ENCODE results near the gene CMIP.

CMIP gene

DNA sequence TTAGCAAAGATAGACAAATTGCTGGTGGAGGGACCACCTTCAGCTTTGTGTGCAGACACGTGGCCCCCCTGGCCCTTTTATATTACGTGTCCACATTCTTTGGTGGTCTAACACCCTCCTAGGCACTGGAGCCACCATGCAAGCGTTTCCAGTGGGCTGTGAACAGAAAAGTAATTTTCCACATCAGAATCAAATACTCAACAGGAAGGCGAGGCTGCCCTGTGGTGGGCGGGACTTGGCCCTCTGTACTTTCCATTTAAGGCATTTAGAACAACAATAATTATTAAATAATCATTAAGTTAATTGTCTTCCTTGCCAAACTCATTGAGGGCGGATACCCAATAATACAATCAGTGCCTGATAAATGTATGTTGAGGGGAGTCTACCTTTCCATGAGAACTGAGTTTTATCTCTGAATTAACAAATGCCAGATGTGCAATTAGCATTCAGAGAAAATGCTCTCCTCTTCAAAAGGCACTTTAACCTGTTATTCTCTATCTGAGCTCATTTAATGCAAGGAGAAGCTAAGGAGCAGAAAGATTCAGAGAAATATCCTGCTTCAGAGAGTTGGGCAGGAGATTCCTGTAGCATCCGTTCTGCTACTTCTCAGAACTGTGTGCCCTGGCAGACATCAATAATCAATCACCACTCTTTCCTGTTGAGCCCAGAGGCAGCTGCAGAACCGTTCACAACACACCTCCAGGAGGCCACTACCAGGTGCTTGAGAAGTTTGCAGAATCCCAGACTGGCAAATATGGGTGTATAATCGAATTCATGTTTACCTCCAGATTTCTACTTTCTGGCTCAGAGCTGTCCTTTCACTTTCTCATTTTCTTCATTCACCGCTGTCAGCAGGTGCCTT, 109.4 kb downstream of the CMIP start:
- DNase-seq, result no peak

DNA sequence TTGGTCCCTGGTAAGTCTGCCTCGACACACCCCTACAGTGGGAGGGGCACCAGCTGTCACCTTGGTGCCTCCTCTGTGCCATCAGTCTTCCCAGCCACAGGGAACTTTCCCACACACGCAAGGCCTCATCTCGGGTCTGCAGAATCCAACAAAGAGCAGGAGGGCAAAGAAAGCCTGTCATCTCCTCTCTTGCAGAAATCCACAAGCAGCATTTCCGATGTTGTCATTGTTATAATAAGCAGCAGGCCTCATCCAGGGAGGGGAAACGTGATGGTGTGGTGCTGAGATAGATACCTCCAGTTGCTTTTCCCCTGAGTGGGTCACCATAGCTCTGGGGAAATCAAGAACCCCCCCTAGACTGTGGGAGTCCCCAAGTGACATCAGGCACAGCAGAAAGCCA, 110.4 kb downstream of the CMIP start:
- DNase-seq, result no peak

DNA sequence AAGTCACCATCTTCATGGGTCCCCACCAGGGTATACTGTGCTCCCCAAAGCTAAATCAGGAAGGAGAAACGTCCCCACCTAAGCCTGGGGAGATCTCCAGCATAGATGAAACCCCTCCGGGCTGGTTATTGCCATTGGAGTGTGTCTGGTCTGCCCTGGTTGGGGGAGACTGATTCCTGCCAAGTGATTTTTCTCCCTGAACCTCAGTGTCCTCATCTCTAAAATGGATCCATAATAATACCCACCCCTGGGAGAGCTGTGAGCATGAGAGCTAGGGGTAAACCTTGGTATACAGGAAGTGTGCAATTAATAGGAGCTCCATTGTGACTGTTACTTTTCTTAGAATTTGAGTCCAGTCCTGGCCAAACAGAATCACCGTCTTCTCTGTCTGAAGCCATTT, 111.1 kb downstream of the CMIP start:
- no peak for DNase-seq

DNA sequence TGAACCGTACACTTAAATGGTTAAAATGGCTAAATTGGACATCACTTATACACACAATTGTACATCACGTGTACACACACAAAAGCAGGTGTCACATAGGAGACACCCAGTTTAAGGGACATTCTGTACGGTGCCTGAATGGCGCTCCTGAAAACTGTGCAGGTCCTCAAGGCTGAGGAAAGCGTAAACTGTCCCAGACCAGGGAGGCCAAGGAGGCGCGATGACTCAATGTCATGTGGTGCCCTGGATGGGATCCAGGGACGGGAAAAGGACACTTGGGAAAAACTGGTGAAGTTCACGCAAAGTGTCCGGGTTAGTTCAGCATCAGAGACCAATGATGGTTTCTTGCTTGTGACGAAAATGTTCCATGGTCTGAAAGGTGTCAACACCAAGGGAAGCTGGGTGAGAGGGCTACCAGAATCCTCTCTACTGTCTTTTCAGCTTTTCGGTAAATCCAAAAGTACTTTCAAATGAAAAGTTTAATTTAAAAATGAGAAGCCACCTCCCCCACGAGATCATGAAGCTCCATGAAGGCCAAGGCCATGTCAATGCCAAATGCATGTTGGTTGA, 112.2 kb downstream of the CMIP start:
- no peak for DNase-seq

DNA sequence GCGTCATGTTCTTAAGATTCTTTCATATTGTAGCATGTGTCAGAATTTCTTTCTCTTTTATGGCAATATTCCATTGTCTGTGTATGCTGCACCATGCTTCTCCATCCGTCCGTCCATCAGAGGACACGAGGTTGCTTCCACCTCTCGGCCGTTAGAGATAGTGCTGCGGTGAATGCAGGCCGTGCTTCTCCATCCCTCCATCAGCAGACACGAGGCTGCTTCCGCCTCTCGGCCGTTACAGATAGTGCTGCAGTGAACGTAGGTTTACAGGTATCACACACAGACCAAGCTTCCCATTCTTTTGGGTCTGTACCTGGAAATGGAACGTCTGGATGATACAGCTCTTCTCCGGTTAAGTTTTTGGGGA, 113.5 kb downstream of the CMIP start:
- no peak for DNase-seq

DNA sequence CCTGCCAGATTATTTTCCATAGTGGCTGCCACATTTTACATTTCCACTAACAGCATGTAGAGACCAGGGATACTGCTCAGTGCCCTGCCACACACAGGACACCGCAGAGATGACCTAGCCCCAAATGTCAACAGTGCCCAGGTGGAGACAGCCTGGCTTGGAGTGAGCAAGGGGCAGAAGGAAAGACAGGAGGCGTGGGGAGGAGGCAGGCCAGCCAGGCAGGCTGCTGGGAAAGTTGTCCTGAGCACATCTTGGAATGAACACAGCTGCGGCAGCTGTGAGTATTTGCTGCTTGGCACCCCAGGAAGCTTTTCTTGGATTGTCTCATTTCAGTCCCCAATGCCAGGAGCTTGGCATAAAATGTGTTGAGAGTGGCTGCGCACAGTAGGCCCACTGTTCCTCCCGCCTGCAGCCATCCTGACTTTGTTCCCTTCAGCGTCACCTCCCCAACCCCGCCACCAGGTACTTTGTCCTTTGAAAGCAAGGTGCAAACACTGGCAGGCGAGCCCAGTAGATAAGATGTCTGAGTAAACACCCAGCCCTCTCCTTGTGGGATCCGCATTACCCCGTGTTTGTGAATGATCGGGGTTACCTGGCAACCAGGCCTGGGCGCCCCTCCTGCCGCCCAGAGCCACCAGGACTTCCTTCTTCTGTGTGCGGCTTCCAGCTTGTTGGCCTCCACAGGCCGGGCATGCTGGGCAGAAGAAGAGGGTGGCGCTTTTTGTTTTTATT, 114.0 kb downstream of the CMIP start:
- no peak for DNase-seq

DNA sequence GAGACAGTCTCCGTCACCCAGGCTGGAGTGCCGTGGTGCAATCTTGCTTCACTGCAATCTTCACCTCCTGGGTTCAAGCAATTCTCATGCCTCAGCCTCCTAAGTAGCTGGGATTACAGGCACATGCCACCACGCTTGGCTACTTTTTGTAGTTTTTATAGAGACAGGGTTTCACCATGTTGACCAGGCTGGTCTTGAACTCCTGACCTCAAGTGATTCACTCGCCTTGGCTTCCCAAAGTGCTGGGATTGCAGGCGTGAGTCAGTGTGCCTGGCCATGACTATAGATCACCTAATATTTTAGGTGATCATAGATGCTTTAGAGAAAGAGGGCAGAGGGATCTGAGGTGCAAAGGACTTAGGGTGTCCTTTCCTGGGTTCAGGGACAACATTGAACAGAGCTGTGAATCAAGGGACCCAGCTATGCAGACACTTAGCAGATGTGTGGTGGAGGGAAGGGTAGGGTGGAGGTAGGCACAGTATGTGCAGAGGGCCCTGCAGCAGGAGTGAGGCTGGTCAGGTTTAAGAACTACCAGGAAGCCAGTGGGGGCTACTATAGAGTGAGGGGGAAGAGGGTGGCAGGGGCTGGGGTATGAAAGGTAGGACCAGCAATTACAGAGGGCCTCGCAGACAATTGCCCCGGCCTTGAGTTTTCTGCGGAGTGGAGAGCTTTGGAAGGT, 116.5 kb downstream of the CMIP start:
- no peak for DNase-seq

DNA sequence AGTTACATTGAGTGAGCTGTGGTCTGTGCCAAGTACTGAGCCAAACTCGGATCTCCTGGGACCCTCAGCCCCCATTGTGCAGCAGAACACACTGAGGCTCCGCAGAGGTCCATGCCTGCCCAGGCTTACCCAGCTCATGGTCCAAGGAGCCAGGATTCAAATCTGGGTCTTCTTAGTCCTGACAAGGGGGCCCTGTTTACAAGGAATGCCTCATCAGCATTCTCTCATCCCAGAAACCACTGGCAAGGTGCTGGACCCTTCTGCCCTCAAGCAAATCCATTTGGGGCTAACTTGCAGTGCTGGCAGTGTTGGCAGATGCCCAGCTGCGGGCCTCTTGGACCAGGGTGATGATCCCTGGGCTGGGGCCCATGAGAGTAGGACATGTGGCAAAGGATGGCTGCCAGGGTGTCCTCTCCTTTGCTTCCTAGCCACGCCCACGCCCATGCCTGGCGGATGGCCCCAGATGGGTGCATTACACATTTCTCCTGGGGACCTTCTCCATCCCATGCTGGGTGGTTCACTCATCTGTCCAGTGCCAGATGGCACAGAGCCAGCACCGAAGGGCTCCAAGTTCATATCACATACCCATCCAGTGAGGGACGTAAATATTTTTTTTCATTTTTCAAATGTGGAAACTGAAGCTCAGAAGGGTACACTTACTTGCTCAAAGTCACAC, 117.7 kb downstream of the CMIP start:
- no peak for DNase-seq

DNA sequence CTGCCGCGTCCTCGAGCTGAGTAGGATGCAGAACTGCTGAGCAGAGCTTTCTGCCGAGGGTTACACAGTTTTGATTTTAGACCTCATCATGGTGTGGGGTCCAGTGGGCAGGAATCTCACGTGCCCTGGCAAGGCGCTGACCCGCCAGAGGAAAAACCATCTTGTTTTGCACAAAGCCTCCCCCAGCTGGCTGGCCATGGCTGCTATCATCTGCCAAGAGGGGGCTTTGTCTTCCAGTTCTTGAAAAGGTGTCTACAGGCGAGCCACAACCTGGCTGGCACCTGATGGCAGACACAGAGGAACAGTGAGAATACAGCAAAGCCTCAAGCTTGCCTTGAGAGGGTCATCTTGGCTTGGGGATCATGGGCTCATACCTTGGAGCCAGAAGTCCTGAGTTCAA, 118.3 kb downstream of the CMIP start:
- DNase-seq, result no peak

DNA sequence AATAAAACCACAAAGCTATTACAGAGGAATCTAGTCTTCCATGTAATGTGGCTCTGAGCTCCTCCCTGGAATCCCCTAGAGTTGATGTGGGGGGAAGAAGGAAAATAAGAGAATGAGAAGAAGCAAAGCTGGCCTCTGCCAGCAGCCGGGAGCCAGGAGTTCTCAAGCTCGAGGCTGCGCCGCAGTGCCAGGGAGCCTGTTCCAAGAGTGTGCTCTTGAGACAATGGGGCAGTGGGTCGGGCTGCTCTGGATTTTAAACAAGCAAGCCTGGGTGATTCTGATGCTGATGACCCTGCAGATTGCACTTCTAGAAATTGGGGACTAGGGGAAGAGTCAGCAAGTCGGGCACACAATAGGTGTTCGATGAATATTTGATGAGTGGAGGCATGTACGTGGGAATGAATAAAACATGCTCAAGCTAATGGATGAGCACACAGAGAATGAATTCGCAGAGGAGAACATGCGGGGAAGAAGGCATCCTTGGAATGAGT, 119.9 kb downstream of the CMIP start:
- no peak for DNase-seq

DNA sequence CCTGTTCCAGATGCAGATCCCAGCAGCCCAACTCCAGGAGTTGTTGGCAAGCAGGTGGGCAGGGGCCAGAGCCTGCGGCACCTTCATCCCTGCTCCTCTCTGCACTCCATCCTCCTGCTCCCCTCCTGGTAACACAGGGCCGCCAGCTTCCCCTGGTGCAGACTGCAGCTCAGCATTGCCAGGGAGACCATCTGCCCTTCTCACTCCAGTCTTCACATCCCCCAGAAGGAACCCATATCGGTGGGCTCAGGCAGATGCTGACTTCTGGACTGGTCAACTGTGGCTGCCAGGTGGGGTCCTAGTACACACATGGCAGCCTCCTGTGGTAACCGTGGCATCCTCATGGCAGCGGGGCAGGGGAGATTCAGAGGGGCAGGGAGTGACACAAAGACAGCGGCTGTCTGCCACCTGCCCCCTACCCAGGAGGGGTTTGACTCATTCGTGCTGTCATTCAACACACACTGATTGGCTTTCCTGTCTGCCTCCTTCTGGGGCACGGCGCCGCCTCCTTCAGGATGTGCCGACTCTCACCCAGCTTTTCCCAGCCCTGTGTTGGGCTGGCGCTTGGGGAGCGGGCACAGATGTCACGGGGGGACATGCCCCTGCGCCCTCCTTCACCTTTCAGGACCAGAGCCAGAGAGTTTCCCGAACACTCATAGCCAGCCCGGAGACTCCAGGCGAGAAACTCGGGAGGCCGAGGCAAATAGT, 120.9 kb downstream of the CMIP start:
- no peak for DNase-seq

DNA sequence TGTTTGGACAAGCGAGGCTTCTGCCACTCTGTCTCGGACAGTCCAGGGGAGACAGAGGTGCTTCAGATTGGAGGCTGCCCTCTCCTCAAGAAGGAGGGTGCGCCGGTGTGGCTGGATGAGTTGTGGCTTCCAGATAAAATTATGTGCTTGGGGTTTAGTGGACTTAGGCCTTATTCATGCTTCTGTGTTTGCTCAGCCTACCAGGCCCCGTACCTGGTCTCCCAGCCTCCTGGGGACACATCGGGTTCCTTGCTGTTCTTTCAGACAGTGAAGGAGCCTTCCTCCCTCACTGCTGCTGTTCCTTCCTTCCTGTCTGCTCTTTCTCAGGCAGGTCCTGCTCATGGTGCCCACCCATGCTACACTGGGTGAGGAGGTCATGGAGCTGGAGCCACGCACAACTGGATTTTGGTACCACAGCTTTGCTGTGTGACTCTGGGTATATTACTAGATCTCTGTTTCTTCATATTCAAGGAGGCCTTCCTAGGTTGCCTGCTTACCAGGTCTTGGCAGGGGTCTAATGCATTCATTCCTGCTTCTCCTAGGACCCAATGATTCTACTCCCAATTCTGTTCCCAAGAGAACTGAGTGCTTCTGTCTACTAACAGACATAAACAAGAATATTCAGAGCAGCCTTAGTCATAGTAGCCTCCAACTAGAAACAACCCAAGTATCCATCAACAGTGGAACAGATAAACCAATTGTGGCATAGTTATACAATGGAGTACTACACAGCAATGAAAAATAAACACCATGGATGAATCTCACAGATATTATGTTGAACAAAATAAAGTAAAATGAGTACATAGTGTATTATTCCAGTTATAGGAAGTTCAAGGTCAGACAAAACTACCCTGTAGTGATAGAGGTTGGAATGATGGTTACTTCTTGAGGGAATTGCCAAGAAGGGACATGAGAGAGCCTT, 121.7 kb downstream of the CMIP start:
- DNase-seq, result no peak

DNA sequence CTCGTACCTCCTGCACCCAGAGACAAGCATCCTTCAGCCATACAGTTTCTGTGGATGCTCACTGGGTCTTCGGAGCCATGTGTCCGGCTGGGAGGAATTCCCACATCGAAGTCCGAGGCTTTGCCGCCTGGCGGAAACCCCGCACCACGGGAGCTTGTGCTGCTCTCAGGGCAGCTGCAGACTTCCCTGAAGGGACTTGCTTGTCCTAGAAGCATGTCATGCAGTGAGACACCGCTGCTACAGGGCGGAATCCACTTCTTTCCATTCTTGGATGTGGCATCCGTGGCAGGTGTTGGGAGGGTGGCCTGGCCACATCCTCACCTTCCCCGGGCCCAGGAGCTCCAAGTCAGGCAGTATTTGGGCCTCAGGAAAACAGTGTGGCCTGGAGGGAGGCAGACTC, 122.5 kb downstream of the CMIP start:
- DNase-seq, result no peak

DNA sequence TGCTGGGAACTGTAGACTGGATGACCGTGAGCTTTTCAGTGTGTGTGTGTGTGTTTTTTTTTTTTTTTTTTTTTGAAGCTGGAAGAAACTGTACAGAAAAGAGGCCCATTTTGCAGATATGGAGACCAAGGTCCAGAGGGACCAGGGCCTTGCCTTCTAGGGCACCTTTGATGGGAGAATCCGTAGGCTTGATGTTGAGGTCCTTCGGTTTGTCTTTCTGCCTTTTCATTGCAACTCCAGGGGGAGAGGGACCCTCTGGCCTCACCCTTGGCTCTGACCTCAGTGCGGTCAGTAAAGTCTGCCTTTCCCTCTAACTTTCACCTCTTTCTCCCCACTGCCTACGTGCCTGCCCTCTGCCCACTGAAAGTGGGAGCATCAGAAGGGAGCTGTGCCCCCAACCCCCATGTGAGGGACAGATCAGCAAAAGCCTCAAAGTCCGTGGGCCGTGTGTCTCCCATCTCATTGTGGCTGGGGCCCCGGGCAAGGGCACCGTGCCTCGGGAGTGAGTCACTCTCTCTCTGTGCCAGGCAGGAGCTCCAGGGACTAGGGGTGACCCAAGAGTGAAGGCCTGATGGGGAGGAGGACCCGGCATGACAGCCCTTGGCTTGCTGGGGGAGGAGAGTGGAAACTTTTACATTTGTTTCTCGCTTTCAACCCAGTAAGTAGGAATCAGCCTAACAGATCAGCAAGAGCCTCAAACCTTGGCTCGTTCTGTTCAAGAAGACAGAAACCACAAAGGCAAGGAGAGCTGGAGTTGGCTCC, 123.6 kb downstream of the CMIP start:
- no peak for DNase-seq

DNA sequence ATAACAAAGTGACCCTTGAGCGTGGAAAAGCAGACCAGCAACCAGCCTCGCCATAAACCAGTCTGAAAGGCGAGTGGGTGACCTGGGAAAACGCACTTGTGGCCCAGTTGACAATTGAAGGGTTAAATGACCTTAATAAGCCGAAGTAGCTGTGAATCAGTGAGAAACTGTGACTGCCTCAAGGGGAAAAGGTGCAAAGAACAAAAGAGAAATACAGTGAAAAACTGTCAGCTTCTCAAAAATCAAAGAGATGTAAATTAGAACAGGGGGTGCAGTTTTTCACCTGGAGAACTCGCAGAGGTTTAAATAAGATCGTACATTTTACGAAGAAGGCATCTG, 124.1 kb downstream of the CMIP start:
- DNase-seq, result no peak

DNA sequence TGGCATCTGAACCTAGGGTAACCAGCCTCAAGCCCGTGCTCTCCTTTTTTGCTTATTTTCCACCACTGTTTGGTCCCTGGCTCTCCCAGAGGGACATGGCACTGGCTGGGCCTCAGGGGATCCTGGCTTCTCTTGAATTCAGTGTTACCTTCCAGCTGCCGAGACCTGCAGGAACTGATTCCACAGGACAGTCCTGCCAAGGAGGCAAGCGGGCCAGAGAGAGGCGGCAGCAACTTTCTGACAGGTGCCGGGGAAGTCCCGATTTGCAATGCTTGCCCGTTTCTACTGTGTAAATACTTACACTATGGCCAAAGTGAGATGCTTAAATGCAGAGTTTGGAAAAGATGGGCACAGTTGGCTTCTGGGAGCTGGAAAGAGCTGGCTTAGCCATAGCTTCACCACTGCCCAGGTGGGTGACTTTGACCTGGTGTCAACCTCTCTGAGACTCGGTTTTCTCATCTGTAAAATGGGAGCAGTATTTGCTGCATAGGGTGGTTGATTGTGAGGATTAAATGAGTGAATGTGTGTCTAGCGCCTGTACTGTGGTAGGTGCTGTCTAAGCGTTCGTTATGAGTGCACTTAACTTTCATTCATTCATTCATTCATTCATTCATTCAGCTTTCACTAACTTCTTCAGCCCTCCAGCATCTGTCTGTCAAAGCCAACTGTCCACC, 124.9 kb downstream of the CMIP start:
- DNase-seq, result no peak

DNA sequence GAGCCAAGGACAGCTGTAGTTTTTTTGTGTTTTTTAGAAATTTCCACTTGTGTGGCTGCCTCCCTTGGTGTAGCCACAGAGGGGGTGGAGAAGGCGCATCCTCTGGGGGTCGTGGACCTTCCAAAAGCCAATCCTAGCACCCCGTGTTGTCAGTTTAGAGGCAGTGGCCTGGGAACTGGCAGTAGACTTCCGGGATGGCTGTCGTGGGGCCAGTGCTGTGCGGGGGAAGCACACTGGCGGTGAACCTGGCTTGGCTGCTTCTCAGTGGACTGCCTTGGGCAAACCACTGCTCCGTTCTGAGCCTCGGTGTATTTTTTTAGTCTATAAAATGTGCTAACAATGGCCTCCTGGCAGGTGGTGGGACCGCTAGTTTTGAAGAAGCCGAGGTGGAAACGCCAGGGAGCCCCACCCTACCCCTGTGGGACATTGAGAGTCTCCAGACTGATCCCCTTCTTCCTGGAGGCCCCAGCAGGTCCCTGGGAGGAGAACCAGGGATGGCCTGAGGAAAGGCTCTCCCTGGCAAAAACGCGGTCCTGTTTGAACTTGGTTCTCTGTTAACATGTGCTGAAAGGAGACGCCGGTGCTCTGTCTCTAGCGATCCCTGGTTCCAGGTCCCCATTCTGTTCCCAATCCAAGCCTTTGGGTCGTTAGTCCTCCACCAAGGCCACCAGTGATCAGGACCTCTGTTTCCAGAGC, 125.7 kb downstream of the CMIP start:
- no peak for DNase-seq

DNA sequence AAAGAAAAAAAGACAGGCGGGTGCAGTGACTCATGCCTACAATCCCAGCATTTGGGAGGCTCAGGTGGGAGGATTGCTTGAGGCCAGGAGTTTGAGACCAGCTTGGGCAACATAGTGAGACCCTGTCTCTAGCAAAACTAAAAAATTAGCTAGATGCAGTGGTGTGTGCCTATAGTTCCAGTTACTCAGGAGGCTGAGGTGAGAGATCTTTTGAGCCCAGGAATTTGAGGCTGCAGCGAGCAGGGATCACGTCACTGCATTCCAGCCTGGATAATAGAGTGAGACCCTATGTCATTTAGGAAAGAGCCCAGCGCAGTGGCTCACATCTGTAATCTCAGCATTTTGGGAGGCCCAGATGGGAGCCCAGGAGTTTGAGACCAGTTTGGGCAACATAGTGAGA, 126.6 kb downstream of the CMIP start:
- no peak for DNase-seq
